GM18909 (cell line): ENCODE results near the gene PLSCR3.

ENCODE experiments used
- ATAC-seq: cut with Tn5 transposase; IDR thresholded peaks from one replicate; pipeline ENCODE4 v1.9.1; 2021; ENCODE audit warnings: mild to moderate bottlenecking; ENCODE audit not compliant: unreplicated experiment, poor library complexity

Gene PLSCR3

DNA sequence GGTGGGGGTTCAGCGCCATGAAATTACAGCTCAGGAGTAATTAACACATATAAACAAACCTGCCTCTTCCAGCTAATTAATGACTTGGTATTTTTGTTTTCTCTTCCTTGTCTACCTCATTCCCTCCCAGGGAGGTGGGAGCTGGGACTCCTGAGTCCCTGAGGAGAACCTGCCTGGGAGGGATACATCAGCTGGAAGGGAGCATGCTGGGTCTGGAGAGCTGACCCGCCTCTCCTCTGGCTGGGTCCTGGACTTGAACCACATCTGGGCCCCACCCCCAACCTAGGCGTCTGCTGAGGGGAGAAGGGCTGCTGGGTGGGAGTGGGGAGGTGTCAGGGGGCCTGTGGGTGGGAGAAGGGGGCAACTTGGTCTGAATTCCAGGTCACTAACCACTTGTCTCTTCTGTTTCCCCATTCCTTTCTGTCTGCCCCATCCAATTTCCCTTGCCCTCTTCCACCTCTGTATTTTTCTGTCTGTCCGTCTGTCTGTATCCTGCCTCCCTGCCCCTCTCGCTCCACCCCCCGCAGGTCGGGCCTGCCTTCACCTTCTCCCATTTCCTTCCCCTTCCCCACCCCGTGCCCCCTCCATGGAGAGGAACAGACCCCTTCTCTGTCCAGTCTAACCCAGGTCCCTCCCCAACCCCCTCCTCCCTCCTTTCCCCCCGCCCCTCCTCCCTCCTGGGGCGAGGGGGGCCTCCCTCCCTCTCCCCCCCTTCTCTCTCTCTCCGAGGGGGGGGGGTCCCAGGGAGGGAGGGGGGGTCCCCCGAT is 13.3 kb upstream of the PLSCR3 start, which contains the start of gene NLGN2:
Gene NLGN2 (plus strand): TSS at position 361 of the 767 bp plus-strand sequence. CDS start 411 bp downstream, outside the sequence.
- ATAC-seq: no peak

DNA sequence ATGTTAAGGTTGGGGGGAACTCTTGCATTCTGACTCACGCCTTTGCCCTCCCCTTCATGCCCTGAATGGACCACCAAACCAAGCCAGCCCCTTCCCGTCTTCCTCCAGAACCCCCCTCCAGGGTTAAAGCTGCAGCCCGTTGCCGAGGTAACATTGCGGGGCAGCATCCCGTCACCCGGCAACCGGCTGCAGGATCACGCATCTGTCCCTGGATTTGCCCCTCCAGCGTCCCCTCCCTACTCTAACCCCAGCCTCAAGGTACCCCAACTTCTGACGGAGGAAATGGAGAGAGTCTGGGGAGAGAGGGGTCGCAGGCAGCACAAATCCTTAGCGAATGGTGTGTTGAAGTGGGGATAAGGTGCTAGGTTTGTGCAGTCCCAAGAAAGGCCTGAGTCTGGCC is 12.8 kb upstream of the PLSCR3 start:
- no peak for ATAC-seq

- ATAC-seq: no peak
Measured at GRCh38 chr17:7406235-7406825, 12.0 kb upstream of the PLSCR3 start.

DNA sequence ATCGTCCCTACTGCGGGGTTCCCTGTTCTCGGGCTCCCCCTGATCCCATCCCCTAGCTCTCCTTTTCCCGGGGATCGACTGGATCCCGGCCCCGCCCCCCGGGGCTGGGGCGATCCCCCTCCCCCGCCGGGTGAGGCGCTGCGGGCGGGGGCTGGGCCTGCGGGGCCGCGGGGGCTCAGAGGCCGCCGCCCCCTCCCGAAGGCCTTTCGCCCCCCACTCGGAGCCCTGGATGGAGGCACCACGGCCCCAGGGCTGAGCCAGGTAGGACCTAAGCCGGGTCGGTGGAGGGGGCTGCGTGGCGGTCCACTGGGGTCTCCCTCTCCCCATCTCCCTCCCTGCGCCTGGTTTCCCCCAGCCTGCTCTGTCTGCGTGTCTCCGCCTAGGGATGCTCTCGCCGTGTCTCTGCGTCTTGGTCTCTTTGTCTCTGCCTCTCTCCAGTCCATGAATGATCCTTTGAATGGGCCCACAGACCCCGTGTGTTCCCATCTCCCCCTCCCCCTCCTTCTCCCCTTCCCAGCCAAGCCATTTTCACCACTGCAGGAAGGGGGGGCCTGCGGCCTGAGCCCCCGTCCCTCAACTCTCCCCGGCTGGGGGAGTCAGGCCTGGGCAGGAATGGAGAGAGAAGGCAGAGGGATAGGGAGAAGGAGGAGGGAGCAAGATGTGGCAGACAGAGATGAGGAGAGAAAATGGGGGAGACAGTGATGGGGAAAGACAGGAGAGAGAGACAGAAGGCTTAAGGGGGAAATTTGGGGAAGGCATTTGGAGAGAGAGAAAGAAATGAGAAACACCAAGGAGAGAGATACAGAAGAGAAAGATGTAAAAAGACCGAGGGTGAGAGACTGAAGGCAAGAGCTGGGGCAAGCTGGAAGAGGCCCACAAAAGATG is 11.3 kb upstream of the PLSCR3 start:
- no peak for ATAC-seq

DNA sequence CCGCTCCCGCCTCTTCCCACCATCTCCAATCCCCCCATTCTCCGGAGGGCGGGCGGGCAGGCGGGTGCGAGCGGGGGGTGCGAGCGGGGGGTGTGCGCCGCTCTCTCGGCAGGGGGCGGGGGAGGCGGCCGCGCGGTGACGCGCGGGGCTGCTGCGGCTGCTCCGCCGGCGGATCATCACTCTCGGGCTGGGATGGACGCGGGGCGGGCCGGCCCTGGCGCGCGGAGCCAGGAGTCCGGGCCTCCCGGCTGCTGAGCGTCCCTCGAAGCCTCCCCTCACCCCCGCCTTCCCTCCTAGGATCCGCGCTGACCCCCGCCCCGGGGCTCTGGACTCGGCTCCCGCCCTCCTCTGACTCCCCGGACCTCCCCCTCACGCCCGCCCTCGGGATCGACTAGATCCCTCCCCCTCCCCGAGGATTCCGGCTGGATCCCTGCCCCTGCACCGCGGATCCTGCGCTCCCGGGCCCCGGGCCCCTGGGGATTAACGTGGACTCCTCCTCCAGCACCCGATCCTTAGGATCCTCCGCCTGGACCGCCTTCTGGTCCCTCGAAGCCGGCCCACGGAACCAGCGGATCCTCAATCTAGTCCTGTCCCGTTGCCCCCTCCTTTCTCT is 10.5 kb upstream of the PLSCR3 start:
- ATAC-seq: peak; percentile 5

DNA sequence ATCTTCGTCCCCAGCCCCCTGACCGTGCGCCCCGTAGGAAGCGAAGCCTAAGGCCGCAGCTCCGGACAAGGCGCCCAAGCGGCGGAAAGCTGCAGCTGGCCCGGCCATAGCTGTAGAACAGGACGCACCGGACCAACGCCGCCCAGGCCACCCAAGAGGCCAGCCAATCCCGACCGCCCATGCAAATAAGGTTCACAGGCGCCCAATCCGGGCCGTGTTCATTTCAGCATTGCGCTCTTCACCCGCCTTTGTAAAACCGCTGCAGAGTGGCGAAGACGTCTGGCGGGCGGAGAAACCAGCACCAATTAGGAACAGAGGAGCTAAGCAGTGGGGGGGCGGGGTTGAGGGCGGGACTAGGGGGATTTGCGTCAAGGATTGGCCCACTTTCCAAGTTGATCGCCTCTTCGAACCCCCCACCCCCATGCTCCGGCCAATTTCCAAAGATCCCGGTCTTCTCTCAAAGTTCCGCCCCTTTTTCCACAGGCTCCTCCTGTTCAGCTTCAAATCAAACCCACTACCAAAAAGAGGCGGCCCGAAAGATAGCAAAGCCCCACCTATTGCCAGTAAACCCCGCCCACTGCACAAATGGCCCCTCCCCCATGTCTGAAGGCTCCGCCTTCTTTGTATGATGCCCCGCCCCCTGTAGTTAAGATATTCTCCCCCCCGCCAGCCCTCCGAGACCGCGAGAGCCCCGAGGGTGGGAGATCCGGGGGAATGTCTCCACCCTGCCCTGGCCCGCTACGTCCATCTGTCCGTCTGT is 9.8 kb upstream of the PLSCR3 start, which contains the start of gene TMEM256:
Gene TMEM256 (minus strand): TSS at position 121 of the 760 bp plus-strand sequence. CDS start 13 bp downstream, at position 108.
- ATAC-seq: peak; percentile 87

DNA sequence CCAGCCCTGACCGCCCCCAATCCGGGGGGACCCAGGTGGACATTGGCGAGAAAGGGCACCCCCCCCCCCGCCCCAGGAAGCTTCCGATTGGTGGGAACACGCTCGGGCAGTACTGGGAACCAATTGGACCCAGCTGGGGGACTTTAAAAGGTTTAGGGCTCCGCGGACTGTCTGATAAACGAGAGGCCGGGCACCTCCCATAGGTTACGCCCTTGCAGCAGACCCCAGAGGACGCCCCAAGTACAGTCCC is 9.3 kb upstream of the PLSCR3 start:
- no peak for ATAC-seq

DNA sequence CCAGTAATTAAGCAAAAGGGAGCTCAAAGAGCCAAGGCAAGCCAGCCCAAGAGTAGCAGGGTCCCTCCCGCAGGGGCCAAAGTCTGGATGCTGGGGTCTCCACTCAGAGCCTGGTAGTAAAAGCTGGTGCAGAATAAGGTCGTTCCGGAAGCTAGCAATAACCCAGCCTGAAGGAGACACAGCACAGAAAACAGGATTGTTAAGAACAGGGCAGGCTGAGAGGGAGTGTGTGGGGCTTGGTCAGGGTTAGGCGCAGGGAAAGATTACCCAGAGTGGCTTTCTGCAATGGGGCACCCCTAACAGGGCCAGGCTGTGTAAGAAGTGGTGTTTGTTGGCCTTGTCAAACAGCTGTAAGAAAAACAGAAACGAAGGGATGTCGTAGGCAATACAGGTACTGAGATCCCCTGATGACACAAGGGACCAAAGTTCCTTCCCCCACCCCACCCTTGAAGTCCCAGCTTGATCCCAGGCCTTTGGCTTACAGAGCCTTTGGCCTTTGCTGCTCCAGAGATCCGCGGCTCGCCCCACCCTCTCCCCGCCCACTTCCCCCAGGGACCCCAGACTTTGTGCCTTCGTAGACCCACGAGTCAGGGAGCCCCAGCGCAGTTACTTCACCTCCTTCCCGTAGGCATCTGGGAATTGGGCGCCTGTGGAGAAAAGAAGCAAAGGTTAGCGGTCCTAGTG is 8.9 kb upstream of the PLSCR3 start:
- no peak for ATAC-seq

DNA sequence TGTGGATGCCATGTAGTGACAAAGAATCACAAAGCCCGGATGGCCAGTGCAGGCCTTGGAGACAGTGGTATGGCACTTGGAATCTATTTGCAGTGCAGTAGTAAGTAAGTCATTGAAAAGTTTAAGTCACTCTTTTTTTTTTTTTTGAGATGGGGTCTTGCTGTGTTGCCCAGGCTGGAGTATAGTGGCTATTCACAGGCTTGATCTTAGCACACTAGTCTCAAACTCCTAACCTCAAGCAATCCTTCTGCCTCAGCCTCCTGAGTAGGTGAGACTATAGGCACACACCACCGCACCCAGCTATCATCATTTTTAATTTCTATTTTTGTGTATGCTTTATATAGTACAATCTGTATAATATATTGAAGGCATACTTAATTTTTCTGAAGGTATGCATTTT is 4.3 kb upstream of the PLSCR3 start:
- no peak for ATAC-seq

- no peak for ATAC-seq
Measured at GRCh38 chr17:7396147-7396546, 1.8 kb upstream of the PLSCR3 start.

- peak; percentile 51 for ATAC-seq
Measured at GRCh38 chr17:7393613-7394451, 493 bp downstream of the PLSCR3 start.

DNA sequence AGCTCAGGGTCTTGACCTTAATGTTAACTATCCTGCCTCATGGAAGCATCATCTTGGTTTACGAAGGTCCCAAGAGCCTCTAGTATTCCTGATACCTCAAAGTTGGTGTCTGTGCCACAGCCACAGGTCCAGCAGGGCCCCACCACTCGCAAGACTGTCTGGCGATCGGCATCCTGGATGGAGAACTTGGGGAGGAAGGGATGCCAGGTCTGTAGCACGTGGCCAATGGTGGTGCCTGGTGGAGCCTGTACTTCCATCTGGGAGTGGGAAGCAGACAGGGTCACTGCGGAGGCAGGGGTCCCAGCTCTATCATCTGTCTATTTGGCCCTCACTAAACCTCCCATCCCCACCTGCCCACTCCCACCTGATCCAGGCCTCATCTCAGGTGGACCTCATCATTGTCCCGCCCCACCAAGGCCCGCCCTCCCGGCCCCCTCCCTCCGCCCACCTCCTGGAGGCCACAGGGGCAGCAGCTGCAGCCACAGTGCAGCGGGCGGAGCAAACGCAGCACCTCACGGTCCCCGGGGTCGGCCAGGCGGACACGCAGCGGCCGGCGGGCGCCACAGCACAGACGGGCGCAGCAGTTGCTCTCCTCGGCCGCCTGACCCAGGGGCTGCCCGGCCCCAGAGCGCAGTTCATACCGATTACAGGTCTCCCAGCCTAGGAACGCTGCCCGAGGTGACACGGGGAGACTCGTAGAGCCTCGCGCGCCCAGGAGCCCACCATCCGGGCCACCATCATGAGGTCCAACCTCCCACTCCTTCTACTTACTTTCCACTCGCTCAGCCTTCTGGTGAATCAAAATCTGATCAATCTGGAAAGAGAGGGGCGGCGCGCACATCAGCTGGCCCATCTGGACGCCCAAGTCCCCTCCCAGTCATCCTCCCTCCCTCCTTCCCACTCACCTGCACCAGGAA is 1.4 kb downstream of the PLSCR3 start:
- ATAC-seq: no peak

GRCh38 chr17:7391307-7391706 is 3.0 kb downstream of the PLSCR3 start:
- no peak for ATAC-seq

DNA sequence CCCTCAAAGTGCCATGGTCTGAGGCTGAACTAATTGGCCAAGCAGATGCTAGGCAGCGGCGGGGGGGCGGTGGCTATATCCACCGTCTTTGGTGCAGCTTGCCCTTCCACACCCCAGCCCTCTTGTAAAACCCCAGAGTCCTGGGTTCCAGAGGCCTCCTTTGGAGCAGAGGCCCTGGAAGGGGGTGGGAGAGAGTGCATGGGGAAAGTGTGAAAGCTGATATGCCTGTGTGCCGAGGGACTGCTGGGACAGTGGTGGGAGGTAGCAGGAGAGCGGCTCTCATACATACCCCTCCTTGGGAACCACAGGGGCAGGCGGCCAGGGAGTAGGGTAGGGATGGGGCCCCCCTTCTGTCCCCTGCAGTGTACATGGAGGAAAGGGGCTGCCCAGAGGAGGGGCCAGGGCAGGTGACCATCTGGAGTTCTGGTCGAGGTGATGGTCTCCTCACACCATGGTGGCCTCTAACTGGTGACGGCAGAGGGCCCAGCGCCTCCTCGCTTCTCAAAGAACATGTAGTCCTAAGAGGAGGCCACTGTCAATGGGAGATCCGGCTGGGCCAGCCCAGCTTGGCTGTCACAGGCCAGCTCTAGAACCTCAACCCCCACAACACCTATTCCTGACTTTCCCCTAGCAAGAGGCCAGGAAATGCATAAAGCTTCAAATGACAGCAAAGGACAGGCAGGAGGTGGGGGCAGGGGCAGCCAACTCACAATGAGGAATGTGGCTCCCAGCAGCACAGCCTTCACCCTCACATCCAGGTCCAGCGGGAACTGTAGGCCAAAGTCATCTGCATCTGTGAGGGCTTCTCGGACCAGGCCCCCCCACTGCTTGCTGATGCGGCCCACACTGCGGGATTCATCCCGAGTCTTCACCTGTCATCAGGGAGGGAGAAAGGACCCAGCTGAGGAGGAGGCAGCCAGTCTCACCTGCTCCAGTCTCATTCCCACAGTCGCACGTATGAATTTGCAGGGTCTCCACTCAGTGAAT is 4.1 kb downstream of the PLSCR3 start:
- no peak for ATAC-seq

DNA sequence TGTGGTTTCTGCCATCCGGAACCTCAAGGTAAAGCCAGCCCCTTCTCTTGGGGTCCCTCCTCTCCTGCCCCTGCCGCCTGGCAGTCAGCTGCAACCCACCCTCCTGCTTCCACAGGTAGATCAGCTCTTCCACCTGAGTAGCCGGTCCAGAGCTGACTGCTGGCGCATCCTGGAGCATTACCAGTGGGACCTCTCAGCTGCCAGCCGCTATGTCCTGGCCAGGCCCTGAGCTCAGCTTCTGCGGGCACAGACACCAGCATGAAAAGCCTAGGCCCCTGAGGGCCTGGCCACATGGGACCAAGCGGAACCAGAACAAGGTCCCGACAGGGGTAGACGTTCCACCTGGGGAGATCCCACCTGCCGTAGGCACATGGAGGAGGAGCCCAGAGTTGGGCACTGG is 5.5 kb downstream of the PLSCR3 start:
- no peak for ATAC-seq

DNA sequence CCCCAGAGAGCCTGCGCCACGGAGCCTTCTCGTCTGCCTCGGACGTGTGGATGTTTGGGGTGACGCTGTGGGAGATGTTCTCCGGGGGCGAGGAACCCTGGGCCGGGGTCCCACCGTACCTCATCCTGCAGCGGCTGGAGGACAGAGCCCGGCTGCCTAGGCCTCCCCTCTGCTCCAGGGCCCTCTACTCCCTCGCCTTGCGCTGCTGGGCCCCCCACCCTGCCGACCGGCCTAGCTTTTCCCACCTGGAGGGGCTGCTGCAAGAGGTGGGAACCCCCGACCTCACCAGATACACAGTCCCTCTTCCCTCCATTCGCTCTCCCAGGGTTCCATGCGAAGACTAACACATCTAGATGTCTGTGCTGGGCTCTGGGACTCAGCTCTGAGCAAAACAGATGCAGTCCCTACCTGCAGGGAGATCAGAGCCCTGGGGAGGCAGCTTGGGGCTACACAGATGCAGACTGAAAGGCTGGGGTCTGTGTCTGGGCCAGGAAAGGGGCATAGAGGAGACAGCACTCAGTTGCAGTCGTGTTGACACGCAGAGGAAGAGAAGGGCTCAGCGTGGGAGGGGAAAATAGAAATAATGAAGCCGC is 9.7 kb downstream of the PLSCR3 start:
- no peak for ATAC-seq
